ENCODE results near the gene PLEKHG5.
A peak's percentile ranks its signal among the peaks of the same experiment; 100 is the strongest.

Gene PLEKHG5

GRCh38 chr1:6490181-6491080 lies 1.0 kb downstream of the PLEKHG5 start:
- Histone ChIP-seq H3K9me3 (ENCODE audit: control insufficient read depth, low read length) (no peaks in the 10 kb centered on the region), H3K9ac (ENCODE audit: low read length) (peak overlapping the region; percentile 92), H3K4me1 (ENCODE audit: control insufficient read depth, insufficient read depth, low read length) (peaks cover 45% of the 10 kb centered on the region), H3K36me3 (ENCODE audit: control insufficient read depth, insufficient read depth, low read length) (no peaks in the 10 kb centered on the region), H3K4me3 (ENCODE audit: low read length) (peak overlapping the region; percentile 71), H3K27me3 (ENCODE audit: control insufficient read depth, insufficient read depth, low read length) (peaks cover 11% of the 10 kb centered on the region)

DNA sequence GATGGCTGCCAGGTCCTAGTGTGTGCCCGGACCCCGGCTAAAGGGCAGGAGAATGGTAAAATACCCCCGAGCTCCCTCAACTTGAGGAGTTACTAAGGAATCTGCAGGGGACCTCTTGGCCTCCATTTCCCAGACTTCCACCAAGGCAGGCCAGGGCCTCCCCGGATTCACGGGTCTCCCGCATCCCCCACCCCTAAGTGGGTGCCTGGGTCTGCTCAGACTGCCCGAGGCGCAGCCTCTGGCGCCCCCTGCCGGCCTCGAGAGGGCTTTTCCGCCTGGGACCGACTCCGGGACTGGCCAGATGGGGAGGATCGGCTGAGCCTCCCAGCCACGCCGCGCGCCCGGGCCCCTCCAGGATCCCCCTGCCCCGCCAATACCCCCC lies 1.7 kb downstream of the PLEKHG5 start:
- Histone ChIP-seq H3K4me1 (ENCODE audit: control insufficient read depth, insufficient read depth, low read length) (peaks cover 48% of the 10 kb centered on the region), H3K27me3 (ENCODE audit: control insufficient read depth, insufficient read depth, low read length) (peaks cover 16% of the 10 kb centered on the region), H3K9me3 (ENCODE audit: control insufficient read depth, low read length) (no peaks in the 10 kb centered on the region), H3K9ac (ENCODE audit: low read length) (peak overlapping the region; percentile 92), H3K4me3 (ENCODE audit: low read length) (peak overlapping the region; percentile 71), H3K36me3 (ENCODE audit: control insufficient read depth, insufficient read depth, low read length) (no peaks in the 10 kb centered on the region)

GRCh38 chr1:6489383-6489765 lies 2.1 kb downstream of the PLEKHG5 start:
- no peaks in the 10 kb centered on the region for H3K36me3 ChIP-seq (ENCODE audit: control insufficient read depth, insufficient read depth, low read length)
- no peaks in the 10 kb centered on the region for H3K9me3 ChIP-seq (ENCODE audit: control insufficient read depth, low read length)
- no peak overlapping the region for H3K9ac ChIP-seq (ENCODE audit: low read length)
- H3K27me3 ChIP-seq (ENCODE audit: control insufficient read depth, insufficient read depth, low read length): peaks cover 20% of the 10 kb centered on the region
- H3K4me3 ChIP-seq (ENCODE audit: low read length): no peak overlapping the region
- H3K4me1 ChIP-seq (ENCODE audit: control insufficient read depth, insufficient read depth, low read length): peaks cover 49% of the 10 kb centered on the region

DNA sequence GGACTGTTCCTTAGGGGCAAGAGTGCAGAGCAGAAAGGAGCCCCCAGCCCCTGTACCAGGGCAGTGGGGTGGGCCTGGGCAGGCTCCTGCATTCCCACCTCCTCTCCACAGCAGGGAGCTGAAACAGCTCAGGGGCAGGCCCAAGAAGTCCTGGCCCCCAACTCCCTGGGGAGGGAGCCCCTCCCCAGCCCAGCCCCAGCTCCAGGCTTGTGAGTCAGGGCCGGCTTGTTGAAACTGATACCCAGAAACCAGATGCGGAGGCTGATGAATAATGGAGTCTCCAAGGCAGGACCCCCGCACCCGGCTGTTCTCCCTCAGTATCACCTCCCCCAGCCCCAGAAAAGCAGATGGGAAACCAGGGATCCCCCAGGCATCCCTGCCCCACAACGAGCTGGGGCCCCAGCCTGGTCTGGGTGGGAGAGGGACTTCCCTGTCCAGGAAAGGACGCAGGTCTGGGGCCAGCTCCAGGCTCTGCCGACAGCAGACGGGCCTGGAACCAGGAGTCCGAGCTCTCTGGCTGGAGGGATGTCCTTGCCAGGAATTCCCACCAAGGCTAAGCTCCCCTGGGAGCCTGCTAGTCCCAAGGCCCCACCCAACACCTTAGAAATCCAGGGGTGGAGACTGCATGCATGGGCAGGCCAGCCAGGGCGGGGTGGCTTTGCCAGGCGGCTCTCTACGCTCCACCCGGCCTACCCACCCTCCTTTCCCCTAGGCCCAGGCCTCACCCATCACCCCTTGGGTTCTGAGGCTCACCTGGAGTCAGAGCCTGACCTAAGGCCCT lies 2.7 kb downstream of the PLEKHG5 start:
- Histone ChIP-seq H3K4me3 (ENCODE audit: low read length) (no peak overlapping the region), H3K4me1 (ENCODE audit: control insufficient read depth, insufficient read depth, low read length) (peaks cover 49% of the 10 kb centered on the region), H3K27me3 (ENCODE audit: control insufficient read depth, insufficient read depth, low read length) (peaks cover 26% of the 10 kb centered on the region), H3K36me3 (ENCODE audit: control insufficient read depth, insufficient read depth, low read length) (no peaks in the 10 kb centered on the region), H3K9me3 (ENCODE audit: control insufficient read depth, low read length) (no peaks in the 10 kb centered on the region), H3K9ac (ENCODE audit: low read length) (no peak overlapping the region)

DNA sequence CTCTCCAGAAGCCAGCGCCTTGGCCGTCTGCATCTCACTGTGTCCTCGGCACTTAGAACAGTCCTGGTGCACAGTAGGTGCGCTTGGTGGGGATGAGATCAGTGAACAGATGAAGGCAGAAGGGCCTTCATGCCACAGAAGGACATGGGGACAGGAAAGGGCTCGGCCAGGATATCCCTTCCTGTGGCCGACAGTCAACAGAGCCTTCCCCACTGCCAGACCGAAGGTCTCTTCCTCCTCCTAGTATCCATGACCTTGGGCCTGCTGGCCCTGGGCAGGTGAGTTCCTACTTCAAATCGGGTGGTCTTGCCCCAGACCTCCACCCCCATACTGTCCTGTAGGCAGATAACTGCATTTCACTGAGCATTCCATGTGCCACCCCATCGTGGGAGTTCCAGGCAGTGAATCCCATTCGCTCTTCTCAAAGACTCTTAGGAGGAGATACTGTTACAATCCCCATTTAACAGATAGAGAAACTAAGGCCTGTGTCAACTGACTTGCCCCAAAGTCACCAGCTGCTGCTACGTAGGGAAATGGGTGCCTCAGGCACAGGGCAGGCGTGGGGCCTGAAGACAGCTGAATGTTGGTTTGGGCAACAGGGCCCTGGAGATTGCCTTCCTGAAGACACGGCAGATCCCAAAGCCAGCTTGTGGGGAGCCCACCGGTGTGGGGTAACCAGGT lies 3.5 kb downstream of the PLEKHG5 start:
- no peak overlapping the region for H3K9ac ChIP-seq (ENCODE audit: low read length)
- no peak overlapping the region for H3K4me3 ChIP-seq (ENCODE audit: low read length)
- H3K9me3 ChIP-seq (ENCODE audit: control insufficient read depth, low read length): no peaks in the 10 kb centered on the region
- H3K36me3 ChIP-seq (ENCODE audit: control insufficient read depth, insufficient read depth, low read length): no peaks in the 10 kb centered on the region
- peaks cover 52% of the 10 kb centered on the region for H3K4me1 ChIP-seq (ENCODE audit: control insufficient read depth, insufficient read depth, low read length)
- H3K27me3 ChIP-seq (ENCODE audit: control insufficient read depth, insufficient read depth, low read length): peaks cover 33% of the 10 kb centered on the region

- peaks cover 33% of the 10 kb centered on the region for H3K27me3 ChIP-seq (ENCODE audit: control insufficient read depth, insufficient read depth, low read length)
- no peak overlapping the region for H3K4me3 ChIP-seq (ENCODE audit: low read length)
- H3K9ac ChIP-seq (ENCODE audit: low read length): no peak overlapping the region
- H3K36me3 ChIP-seq (ENCODE audit: control insufficient read depth, insufficient read depth, low read length): no peaks in the 10 kb centered on the region
- H3K4me1 ChIP-seq (ENCODE audit: control insufficient read depth, insufficient read depth, low read length): peaks cover 52% of the 10 kb centered on the region
- no peaks in the 10 kb centered on the region for H3K9me3 ChIP-seq (ENCODE audit: control insufficient read depth, low read length)
Measured at GRCh38 chr1:6486433-6487011, 4.9 kb downstream of the PLEKHG5 start.

DNA sequence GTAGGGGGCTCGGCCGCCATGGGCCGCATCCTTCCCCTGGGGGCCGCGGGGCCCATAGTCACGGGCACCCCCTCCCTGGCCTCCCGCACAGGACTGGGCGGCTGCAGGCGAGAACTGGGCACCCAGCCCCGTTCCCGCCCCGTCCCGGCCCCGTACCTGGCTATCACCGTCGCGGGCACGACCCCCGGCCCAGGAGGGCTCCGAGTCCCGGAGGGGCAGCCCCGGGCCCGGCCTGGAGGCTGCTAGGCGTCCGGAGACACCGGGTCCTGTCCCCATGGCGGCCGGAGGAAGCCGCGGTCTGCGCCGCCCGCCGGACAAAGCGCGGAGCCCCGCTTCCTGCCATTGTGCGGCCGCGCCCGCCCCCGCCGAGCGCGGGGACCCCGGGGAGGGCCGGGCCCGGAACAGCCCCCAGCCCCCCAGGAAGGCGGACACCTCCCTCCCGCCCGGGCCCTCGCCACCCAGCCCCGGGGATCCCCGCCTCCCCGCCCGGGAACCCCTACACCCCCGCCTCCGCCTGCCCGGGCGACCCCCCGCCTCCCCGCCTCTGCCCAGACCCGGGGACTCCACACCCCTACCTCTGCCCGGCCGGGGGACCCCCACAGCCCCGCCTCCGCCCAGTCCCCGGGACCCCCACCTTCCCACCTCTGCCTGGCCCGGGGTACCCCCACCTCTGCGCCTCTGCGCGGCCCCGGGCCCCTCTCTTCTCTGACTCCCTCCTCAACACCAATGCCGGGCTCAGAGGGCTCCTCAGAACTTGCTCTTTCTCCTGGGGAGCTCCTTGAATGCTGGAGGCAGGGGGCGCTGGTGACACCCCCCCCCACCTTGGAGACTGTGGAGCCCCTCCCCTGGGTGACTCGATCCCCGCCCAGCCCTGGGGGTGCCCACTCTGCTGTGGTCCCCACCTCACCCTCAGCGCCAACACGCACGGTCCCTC lies 6.0 kb downstream of the PLEKHG5 start:
- Histone ChIP-seq H3K4me3 (ENCODE audit: low read length) (no peak overlapping the region), H3K9me3 (ENCODE audit: control insufficient read depth, low read length) (no peaks in the 10 kb centered on the region), H3K36me3 (ENCODE audit: control insufficient read depth, insufficient read depth, low read length) (no peaks in the 10 kb centered on the region), H3K4me1 (ENCODE audit: control insufficient read depth, insufficient read depth, low read length) (peaks cover 46% of the 10 kb centered on the region), H3K9ac (ENCODE audit: low read length) (no peak overlapping the region), H3K27me3 (ENCODE audit: control insufficient read depth, insufficient read depth, low read length) (peaks cover 33% of the 10 kb centered on the region)

- no peaks in the 10 kb centered on the region for H3K36me3 ChIP-seq (ENCODE audit: control insufficient read depth, insufficient read depth, low read length)
- H3K9me3 ChIP-seq (ENCODE audit: control insufficient read depth, low read length): no peaks in the 10 kb centered on the region
- no peak overlapping the region for H3K9ac ChIP-seq (ENCODE audit: low read length)
- H3K4me3 ChIP-seq (ENCODE audit: low read length): no peak overlapping the region
- H3K27me3 ChIP-seq (ENCODE audit: control insufficient read depth, insufficient read depth, low read length): peaks cover 33% of the 10 kb centered on the region
- peaks cover 41% of the 10 kb centered on the region for H3K4me1 ChIP-seq (ENCODE audit: control insufficient read depth, insufficient read depth, low read length)
Measured at GRCh38 chr1:6484826-6485167, 6.7 kb downstream of the PLEKHG5 start.

DNA sequence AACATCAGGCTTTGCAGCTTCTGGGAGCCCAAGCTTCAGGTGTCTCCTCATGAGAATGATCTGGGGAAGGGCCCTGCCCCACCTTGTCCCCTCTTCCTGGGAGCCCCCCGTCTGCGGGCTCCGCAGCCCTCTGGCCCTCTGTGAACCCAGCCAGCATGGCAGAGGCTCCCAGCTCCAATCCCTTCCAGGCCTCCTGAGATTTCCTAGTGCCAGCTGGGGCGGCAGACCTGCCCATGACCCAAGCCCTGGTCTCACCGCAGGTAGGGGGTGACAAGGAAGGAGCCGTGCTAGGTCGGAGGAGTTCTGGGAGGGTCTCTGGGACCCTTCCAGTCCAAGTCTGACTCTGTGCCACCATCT lies 7.7 kb downstream of the PLEKHG5 start:
- H3K4me3 ChIP-seq (ENCODE audit: low read length): no peak overlapping the region
- no peak overlapping the region for H3K9ac ChIP-seq (ENCODE audit: low read length)
- no peaks in the 10 kb centered on the region for H3K36me3 ChIP-seq (ENCODE audit: control insufficient read depth, insufficient read depth, low read length)
- H3K4me1 ChIP-seq (ENCODE audit: control insufficient read depth, insufficient read depth, low read length): peaks cover 30% of the 10 kb centered on the region
- no peaks in the 10 kb centered on the region for H3K9me3 ChIP-seq (ENCODE audit: control insufficient read depth, low read length)
- peaks cover 33% of the 10 kb centered on the region for H3K27me3 ChIP-seq (ENCODE audit: control insufficient read depth, insufficient read depth, low read length)

- peaks cover 25% of the 10 kb centered on the region for H3K4me1 ChIP-seq (ENCODE audit: control insufficient read depth, insufficient read depth, low read length)
- peaks cover 33% of the 10 kb centered on the region for H3K27me3 ChIP-seq (ENCODE audit: control insufficient read depth, insufficient read depth, low read length)
- H3K9me3 ChIP-seq (ENCODE audit: control insufficient read depth, low read length): no peaks in the 10 kb centered on the region
- H3K4me3 ChIP-seq (ENCODE audit: low read length): no peak overlapping the region
- no peak overlapping the region for H3K9ac ChIP-seq (ENCODE audit: low read length)
- H3K36me3 ChIP-seq (ENCODE audit: control insufficient read depth, insufficient read depth, low read length): no peaks in the 10 kb centered on the region
Measured at GRCh38 chr1:6483017-6483760, 8.3 kb downstream of the PLEKHG5 start.

DNA sequence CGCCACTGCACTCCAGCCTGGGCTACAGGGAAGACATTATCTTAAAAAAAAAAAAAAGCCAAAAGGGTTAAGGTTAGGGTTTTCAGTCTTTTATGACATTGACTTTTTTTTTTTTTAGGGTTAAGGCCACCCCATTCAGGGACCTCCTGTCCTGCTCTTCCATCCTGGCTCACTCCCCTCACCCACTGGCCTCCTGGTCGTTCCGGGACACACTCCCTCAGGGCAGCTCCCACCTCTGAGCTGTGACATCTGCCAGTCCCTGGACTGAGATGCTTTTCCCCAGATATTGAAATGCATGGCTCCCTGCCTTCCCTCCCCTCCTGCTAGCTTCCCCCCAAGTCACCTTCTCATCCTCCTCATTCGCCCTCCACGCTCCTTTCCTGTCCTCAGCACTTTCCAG lies 9.6 kb downstream of the PLEKHG5 start:
- Histone ChIP-seq H3K36me3 (ENCODE audit: control insufficient read depth, insufficient read depth, low read length) (no peaks in the 10 kb centered on the region), H3K4me1 (ENCODE audit: control insufficient read depth, insufficient read depth, low read length) (peaks cover 24% of the 10 kb centered on the region), H3K9ac (ENCODE audit: low read length) (no peak overlapping the region), H3K4me3 (ENCODE audit: low read length) (no peak overlapping the region), H3K9me3 (ENCODE audit: control insufficient read depth, low read length) (no peaks in the 10 kb centered on the region), H3K27me3 (ENCODE audit: control insufficient read depth, insufficient read depth, low read length) (peaks cover 33% of the 10 kb centered on the region)
